Glutamatergic neuron (in vitro differentiated cells): ENCODE measurements around the gene EPHA6. TPM values are rescaled to one million over a fixed set of nuclear protein-coding genes. Genes with fewer than 3 reads are reported as not detected.

Experiments
- DNase-seq: peaks from one replicate; pipeline ENCODE4 v3.0.0; 2022
- H3K27ac Mint-ChIP-seq: one replicate; pipeline ENCODE4 v1.8.0; 2020; ENCODE audit warnings: mild to moderate bottlenecking, mixed read lengths, inconsistent platforms; ENCODE audit not compliant: unreplicated experiment
- H3K27me3 Mint-ChIP-seq: one replicate; pipeline ENCODE4 v1.8.0; 2020; ENCODE audit warnings: mild to moderate bottlenecking, moderate library complexity, mixed read lengths, inconsistent platforms; ENCODE audit not compliant: unreplicated experiment
- H3K36me3 Mint-ChIP-seq: one replicate; pipeline ENCODE4 v1.8.0; 2020; ENCODE audit warnings: mild to moderate bottlenecking, mixed read lengths, inconsistent platforms; ENCODE audit not compliant: unreplicated experiment
- H3K4me1 Mint-ChIP-seq: one replicate; pipeline ENCODE4 v1.8.0; 2020; ENCODE audit warnings: mild to moderate bottlenecking, low read depth, mixed read lengths, inconsistent platforms; ENCODE audit not compliant: unreplicated experiment
- H3K4me3 Mint-ChIP-seq: one replicate; pipeline ENCODE4 v1.8.0; 2020; ENCODE audit warnings: mild to moderate bottlenecking, mixed read lengths, inconsistent platforms; ENCODE audit not compliant: unreplicated experiment
- H3K9me3 Mint-ChIP-seq: one replicate; pipeline ENCODE4 v1.8.0; 2020; ENCODE audit warnings: mild to moderate bottlenecking, moderate library complexity, mixed read lengths, inconsistent platforms; ENCODE audit not compliant: unreplicated experiment
- total RNA-seq: library from RNA; stranded (reverse); fragmentation: NEBNext Ultra II Directional; extraction: Animal tissue kit (Norgen Biotek cat#: 25700); gene quantifications from one replicate; pipeline ENCODE4 v1.2.1, GENCODE V29; 2021; ENCODE audit not compliant: unreplicated experiment
- TF ChIP-seq, protein P1 (sequence below): fragments of 200-600 bp; sonication (generic); IDR thresholded peaks from one replicate; pipeline ENCODE4 v1.5.0; 2021; ENCODE audit not compliant: partially characterized antibody, unreplicated experiment

Gene EPHA6
- total RNA-seq, 1 donor from 2014 or later = 9.0 TPM

- Mint-ChIP-seq H3K4me1 (no peaks in the 10 kb centered on the region), H3K27ac (no peak overlapping the region), H3K36me3 (no peaks in the 10 kb centered on the region), H3K9me3 (no peaks in the 10 kb centered on the region), H3K27me3 (no peaks in the 10 kb centered on the region), H3K4me3 (no peak overlapping the region)
- no peak for DNase-seq
- TF ChIP-seq, protein P1, sequence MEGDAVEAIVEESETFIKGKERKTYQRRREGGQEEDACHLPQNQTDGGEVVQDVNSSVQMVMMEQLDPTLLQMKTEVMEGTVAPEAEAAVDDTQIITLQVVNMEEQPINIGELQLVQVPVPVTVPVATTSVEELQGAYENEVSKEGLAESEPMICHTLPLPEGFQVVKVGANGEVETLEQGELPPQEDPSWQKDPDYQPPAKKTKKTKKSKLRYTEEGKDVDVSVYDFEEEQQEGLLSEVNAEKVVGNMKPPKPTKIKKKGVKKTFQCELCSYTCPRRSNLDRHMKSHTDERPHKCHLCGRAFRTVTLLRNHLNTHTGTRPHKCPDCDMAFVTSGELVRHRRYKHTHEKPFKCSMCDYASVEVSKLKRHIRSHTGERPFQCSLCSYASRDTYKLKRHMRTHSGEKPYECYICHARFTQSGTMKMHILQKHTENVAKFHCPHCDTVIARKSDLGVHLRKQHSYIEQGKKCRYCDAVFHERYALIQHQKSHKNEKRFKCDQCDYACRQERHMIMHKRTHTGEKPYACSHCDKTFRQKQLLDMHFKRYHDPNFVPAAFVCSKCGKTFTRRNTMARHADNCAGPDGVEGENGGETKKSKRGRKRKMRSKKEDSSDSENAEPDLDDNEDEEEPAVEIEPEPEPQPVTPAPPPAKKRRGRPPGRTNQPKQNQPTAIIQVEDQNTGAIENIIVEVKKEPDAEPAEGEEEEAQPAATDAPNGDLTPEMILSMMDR = no peak
Measured at GRCh38 chr3:97340940-97341339, 526.5 kb downstream of the EPHA6 start.

DNA sequence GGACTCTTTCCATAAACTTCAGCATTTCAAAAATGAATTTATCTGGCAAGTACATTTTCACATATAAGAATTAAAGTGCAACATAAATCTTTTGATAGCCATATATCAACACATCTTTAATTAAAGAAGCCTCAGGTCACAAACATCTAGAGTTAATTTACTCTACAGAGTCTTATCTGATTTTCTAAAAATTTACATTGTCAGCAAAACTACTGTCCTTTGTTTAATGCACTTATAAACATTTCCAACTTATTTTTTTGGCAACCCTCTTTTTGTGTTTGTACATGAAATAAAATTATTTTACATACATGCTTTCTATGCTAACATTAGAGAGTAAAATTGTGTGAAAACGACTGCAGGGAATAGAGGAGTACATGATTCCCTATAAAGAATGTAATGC lies 533.4 kb downstream of the EPHA6 start:
- Mint-ChIP-seq H3K9me3 (no peaks in the 10 kb centered on the region), H3K4me3 (no peak overlapping the region), H3K36me3 (no peaks in the 10 kb centered on the region), H3K4me1 (no peaks in the 10 kb centered on the region), H3K27ac (no peak overlapping the region), H3K27me3 (no peaks in the 10 kb centered on the region)
- TF ChIP-seq, protein P1 = no peak
- no peak for DNase-seq

DNA sequence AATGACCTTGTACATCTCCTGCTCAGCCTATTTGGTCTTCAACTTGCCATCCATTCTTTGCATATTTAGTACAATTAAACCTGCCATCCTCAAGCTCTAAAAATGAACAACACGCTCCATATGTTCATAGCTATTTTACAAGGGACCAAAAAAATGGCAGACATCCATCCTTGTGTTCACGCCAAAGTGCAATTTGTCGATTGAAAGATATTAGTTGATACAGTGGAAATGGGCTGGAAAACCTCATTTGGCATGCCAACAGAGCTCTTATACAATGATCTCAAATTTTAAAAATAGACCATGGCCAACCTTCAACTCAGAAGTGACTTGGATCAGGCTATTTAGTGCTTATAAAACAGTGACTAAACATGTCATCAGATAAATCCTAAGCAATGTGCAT lies 536.6 kb downstream of the EPHA6 start:
- Mint-ChIP-seq H3K27ac (no peak overlapping the region), H3K4me3 (no peak overlapping the region), H3K36me3 (peaks cover 8% of the 10 kb centered on the region), H3K4me1 (no peaks in the 10 kb centered on the region), H3K9me3 (peaks cover 2% of the 10 kb centered on the region), H3K27me3 (no peaks in the 10 kb centered on the region)
- TF ChIP-seq, protein P1 = no peak
- DNase-seq = no peak

DNA sequence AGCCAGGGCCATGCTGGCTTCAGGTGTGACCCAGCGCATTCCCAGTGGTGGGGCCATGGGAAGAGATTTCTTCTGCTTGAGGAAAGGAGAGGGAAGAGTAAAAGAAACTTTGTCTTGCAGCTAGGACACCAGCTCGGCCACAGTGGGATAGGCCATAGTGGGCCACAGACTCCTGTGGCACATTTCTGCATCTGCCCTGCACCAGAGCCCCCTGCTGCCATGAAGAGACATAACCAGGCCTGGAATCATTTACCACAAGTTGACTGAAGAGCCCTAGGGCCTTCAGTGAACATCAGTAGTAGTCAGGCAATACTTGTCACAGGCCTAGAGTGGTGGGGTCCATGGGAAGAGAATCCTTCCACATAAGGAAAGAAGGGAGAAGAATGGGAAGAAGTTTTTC lies 538.8 kb downstream of the EPHA6 start:
- TF ChIP-seq, protein P1 = no peak
- DNase-seq = no peak
- no peak overlapping the region for H3K4me3 Mint-ChIP-seq
- no peaks in the 10 kb centered on the region for H3K4me1 Mint-ChIP-seq
- H3K27me3 Mint-ChIP-seq = no peaks in the 10 kb centered on the region
- peaks cover 2% of the 10 kb centered on the region for H3K9me3 Mint-ChIP-seq
- no peak overlapping the region for H3K27ac Mint-ChIP-seq
- H3K36me3 Mint-ChIP-seq = peaks cover 8% of the 10 kb centered on the region

DNA sequence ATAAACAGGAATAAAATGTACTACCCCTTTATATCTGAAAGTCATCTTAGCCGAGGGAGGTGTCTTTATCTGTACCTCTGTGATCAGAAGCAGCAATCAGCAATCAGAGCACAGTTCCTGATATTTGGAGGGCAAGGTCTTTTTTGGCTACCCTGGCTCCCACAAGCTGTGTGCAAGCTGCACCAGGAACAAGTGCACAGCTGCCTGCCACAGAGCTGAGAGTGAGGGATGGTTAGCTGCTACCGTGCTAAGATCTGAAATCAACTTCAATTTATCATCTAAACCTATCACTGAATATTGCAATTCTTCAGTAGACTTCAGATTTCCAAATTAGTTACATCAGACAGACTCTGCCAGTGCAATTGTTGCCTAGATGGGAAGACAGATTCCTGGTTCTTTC lies 545.6 kb downstream of the EPHA6 start:
- Mint-ChIP-seq H3K36me3 (no peaks in the 10 kb centered on the region), H3K27me3 (no peaks in the 10 kb centered on the region), H3K9me3 (peaks cover 1% of the 10 kb centered on the region), H3K27ac (no peak overlapping the region), H3K4me1 (no peaks in the 10 kb centered on the region), H3K4me3 (no peak overlapping the region)
- TF ChIP-seq, protein P1 = no peak
- no peak for DNase-seq
